HG02759 (cell line): ENCODE data around the gene PLEKHG2.
A peak's percentile ranks its signal among the peaks of the same experiment; 100 is the strongest.

Experiments used
- ATAC-seq: cut with Tn5 transposase; IDR thresholded peaks from one replicate; pipeline ENCODE4 v1.9.1; 2021; ENCODE audit warnings: mild to moderate bottlenecking, moderate library complexity; ENCODE audit not compliant: unreplicated experiment

The PLEKHG2 gene

DNA sequence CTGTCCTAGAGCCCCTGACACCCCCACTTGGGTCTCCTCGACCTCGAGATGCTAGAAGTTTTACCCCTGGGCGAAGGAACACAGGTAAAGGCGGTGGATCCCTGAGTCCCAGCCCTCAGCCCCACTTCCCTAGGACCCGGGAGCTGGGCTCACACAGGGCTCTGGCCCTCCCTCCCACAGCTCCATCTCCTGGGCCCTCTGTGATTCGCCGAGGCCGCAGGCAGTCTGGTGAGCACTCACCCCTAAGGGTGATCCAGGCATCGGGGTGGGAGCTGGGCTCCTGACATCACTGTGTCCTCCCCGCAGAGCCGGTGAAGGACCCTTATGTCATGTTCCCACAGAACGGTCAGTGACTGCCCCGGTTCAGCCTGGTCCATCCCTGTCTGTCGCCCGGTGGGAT lies 8.3 kb downstream of the PLEKHG2 start:
- ATAC-seq: no peak

DNA sequence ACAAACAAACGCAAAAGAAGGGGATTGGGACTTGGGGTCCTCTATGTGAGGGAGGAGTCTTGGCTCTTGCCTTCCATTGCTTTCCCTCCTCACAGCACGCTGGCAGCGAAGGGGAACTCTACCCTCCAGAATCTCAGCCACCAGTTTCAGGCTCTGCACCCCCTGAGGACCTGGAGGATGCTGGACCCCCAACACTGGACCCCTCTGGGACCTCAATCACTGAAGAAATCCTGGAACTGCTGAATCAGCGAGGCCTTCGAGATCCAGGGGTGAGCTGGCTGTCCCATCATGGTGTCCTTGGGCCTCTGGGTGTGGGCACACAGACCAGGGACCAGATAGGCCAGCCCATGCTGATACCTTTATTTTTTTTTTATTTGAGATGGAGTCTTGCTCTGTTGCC lies 9.6 kb downstream of the PLEKHG2 start:
- no peak for ATAC-seq

DNA sequence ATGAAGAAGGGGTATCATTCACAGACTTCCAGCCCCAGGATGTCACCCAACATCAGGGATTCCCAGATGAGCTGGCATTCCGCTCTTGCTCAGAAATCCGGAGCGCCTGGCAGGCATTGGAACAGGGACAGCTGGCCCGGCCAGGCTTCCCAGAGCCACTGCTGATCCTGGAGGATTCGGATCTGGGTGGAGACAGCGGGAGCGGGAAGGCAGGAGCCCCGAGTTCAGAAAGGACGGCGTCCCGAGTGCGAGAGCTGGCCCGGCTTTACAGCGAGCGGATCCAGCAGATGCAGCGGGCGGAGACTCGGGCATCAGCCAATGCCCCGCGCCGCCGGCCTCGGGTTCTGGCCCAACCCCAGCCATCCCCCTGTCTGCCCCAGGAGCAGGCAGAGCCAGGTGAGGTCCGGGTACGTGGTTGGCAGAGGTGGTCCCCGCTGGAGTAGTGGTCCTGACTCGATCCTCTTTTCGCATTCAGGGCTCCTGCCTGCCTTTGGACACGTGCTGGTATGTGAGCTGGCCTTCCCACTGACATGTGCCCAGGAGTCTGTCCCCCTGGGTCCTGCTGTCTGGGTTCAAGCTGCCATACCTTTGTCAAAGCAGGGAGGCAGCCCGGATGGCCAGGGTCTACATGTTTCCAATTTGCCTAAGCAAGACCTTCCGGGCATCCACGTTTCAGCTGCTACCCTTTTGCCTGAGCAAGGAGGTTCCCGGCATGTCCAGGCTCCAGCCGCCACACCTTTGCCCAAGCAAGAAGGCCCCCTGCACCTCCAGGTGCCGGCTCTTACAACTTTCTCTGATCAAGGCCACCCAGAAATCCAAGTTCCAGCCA lies 11.0 kb downstream of the PLEKHG2 start:
- no peak for ATAC-seq

DNA sequence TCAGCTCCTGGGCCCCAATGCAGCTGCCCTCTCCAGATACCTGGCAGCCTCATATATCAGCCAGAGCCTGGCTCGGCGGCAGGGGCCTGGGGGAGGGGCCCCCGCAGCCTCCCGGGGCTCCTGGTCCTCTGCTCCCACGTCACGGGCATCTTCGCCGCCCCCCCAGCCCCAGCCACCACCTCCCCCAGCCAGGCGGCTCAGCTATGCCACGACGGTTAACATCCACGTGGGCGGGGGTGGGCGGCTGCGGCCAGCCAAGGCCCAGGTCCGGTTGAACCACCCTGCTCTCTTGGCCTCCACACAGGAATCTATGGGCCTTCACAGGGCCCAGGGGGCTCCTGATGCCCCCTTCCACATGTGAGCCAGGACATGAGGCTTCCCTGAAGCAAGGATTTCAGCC lies 12.5 kb downstream of the PLEKHG2 start:
- no peak for ATAC-seq

DNA sequence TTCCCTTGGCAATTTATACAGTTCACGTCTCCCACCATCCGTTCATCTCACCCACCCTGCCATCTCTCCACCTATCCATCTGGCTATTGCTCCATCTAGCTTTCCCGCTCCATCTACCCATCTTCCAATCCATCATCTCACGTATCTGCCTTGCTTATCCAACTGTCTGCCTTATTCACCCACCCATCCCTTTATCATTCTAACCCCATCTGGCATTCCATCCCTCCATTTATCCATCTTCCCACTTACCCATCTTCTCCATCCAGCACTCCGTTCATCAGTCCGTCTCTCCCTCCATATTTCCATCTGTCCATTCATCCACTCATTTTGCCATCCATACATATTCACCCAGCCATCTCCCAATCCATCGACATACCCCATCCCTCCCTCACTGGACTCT lies 13.3 kb downstream of the PLEKHG2 start:
- no peak for ATAC-seq

DNA sequence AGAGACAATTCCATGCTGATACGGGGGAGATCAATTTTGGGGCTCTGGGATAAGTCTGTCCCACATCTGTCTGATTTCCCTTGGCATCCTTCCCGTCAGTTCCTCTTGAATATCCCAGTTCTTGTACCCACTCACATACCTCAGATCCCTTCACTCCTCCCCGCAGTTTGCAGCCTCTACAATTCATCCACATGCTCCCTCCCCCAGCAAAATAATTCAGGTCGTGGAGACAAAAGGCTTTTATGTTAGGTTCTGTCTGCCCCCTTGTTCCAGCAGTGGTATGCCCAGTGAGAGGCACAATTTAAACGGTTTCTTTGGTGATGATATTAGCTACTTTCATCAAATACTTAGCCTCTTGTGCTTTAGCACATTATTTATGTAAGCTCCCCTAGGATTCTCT lies 13.7 kb downstream of the PLEKHG2 start:
- ATAC-seq: no peak

DNA sequence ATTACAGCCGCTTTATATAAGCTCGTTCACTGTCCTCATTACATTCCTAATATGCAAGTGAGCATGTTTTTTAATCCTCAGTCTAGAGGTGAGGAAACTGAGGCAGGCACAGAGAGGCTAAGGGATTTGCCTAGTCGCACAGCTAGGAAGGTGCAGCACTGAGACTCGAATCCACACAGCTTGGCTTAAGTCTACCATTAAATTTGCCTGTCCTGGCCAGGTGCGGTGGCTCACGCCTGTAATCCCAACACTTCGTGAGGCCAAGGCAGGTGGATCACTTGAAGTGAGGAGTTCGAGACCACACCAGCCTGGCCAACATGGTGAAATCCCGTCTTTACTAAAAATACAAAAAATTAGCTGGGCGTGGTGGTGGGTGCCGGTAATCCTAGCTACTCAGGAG lies 15.2 kb downstream of the PLEKHG2 start:
- ATAC-seq: no peak

DNA sequence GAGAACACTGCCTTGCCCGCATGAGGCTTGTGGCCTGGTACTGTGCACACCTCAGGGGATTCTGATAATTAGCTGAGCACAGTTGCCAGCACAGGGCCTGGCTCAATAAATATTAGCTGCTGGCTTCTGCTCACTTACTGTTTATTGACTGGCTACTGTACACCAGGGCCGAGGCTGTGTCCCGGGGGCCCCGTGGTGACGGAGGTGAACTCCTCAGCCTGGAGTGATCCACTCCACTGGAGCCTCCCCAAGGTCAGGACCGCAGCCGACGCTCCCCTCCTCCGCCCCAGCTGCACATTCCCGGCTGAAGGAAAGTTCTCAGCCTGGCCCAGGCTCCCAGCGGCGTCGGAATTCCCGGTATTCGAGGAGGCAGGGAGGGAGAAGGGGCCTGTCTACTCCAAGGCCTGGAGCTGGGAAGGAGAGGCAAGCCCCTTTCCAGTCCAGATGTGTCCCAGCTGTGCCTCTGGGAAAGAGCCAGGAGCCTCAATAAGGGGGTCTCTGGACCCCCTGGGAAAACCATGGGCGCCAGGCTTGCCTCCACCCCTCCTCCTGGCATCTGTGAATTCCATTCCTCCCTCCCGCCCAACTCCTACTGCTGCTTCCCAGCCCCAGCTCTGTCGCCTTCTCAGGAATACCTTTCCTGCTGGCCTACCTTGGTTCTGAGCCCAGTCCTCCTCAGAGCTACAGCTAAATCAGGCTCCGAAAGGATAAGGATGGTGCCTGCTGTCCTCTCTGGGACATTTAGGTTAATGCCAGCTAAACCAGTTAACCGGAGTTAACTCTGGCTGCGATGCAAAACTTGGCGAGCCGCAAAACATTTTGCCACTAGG lies 16.0 kb downstream of the PLEKHG2 start:
- ATAC-seq: no peak

DNA sequence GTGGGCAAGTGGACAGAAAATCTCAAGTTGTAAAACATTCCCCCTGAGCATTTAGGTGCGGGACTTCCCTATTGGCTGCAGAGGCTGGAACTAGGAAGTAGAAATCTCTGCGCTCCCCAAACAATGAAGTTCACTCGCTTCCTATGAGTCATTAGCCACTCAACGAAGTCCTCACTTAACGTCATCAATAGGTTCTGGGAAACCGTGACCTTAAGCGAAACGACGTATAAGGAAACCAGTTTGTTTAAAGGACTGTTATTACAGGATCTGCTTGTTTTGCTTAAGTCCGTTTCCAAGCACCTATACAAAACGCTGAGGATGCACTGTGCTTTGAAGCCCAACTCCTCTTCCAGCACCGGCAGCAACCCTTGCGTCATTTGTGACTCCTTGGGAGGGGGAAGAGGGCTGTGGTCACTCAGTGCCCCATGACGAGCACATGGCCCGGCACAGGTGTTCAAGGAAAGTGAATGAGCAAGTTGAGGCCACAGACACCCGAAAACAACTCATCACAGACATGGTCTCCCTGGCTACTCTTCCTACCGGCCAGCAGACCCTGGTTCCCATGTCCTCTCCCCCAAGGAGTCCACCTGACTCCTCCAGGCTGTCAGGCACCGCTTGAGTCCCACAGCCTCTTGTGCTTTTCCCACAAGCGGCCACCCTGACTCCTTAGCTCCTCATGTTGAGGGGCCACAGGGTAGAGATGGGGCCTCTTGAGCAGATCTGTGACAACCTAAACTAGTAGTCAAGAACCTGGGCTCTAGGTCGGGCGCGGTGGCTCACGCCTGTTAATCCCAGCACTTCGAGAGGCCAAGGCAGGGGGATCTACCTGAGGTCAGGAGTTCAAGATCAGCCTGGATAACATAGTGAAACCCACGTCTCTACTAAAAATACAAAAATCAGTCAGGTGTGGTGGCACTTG lies 18.5 kb downstream of the PLEKHG2 start:
- ATAC-seq: no peak

DNA sequence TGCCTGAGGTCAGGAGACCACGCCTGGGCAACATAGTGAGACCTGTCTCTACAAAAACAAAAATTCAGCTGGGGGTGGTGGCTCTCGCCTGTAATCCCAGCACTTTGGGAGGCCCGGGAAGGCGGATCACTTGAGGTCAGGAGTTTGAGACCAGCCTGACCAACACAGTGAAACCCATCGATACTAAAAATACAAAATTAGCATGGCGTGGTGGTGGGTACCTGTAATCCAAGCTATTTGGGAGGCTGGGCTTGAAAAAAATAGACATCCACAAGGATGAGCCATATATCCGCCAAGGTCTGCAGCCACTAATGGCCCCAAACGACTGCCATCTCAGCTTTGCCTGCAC lies 20.2 kb downstream of the PLEKHG2 start:
- no peak for ATAC-seq

DNA sequence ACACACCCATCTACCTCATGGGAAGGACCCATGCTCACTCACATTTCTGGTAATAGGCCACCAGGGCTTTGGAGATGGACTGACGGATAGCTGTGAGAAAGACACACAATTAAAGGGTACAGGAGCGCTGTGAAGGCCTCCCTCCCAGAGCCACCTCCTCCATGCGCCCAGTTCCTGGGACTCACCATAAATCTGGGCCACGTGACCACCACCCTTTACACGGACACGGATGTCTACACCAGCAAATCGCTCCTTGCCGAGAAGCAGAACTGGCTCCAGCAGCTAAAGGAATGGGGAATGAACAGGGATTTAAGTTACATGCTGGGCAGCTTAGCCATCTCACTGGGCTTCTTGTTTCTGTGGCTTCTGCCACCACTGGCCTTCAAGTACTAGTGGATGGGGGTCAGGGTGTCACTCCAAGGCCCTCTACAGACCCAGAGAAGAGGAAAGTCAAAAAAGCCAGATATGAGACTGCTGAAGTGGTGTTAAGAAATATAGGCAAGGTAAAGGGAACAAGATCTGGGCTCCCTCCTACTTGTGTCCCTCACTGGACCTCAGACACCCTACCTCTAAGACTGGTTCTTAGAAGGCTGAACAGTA lies 21.1 kb downstream of the PLEKHG2 start:
- no peak for ATAC-seq

DNA sequence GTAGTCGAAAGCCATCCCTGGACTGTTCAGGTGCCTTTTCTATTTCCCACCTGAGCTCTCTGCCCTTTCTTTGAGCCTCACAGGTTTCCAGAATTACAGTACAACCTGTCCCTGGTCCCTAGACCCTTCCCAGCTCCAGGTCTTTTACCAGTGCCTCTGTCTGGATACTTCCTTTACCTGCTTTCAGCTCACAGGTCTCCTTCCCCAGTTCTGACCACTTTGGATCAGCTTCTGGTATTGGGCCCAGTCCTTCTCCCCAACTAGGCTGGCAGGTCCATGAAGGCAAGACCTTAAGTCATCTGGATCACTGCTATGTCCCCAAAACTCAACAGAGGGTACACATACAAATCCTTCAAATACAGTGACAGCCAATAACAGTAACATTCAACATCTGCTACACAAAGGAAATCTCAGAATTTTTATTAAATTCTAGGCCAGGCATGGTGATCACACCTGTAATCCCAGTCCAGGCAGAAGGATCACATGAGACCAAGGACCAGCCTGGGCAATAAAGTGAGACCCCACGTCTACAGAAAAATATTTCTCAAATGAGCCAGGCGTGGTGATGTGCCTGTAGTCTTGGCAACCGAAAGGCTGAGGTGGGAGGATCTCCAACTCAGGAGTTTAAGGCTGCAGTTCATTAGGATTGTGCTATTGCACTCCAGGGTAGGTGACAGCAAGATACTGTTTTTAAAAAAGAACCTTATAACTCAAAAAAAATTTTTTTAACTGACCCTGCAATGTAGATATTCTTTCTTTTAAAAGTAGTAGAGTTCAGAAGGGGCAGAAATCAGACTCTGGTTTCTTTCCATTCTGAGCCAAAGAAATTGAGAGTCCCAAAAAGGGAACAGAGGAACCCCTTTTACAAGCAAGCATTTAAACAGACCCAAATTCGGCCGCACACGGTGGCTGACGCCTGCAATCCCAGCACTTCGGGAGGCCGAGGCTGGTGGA lies 21.9 kb downstream of the PLEKHG2 start:
- no peak for ATAC-seq

DNA sequence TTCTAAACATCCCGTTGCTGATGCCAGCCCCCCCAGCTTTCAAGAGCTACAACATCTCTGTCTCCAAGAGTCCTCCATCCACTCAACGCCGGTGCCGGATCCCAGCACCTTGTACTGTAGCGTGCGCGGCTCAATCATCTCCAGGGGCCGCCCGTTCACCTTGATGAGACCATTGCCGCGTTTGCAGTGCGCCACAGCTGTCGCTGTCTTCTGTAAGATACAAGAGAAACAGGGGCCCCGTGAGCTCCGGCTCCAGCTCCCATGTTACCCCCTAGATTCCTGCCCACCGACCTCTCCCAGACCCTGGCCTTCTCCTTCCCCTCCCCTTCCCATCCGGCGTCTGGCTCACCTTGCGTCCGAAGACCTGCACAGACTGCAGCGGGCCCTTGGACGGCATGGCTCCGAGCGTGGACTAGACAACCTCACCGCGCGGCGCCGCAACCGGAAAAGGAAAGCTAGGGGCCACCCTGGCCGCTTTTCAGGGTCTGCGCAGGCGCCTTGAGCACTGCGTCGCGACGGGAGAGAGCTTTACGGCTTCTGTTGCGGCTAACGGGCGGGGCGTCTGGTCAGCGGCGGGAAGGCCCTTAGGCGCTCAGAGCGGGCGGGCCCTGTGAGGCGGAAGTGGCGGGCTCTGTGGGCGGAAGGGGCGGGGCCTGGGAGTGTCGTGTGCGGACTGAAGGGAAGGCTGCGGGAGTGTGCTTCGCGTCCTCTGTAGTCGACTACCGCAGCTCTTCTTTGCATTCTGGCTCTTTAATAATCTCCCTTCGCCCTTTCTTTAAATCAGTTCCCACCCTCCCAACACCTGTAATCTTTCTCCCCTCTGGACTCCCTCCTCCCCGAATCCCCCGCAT lies 23.3 kb downstream of the PLEKHG2 start, which contains the start of gene RPS16:
Gene RPS16 (minus strand): TSS at position 451 of the 851 bp plus-strand sequence. CDS start 54 bp downstream, at position 397.
- ATAC-seq: peak; percentile 87

DNA sequence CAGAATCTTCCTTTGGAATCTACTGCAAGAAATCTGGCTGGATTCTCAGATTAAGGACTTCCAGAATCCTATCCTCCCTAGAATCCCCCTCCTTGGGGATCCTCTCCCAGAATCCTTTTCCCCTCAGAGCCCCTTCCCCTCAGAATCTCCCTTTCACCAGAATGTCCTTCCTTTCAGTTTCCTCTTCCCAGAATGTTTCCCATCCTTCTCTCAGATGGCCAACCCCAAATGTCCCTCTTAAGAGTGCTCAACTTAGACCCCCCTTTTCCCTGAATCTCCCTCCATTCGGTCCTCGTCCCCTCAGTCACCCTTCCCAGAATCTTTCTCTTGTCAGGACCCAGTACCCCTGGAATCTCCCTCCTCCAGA lies 23.9 kb downstream of the PLEKHG2 start:
- no peak for ATAC-seq

DNA sequence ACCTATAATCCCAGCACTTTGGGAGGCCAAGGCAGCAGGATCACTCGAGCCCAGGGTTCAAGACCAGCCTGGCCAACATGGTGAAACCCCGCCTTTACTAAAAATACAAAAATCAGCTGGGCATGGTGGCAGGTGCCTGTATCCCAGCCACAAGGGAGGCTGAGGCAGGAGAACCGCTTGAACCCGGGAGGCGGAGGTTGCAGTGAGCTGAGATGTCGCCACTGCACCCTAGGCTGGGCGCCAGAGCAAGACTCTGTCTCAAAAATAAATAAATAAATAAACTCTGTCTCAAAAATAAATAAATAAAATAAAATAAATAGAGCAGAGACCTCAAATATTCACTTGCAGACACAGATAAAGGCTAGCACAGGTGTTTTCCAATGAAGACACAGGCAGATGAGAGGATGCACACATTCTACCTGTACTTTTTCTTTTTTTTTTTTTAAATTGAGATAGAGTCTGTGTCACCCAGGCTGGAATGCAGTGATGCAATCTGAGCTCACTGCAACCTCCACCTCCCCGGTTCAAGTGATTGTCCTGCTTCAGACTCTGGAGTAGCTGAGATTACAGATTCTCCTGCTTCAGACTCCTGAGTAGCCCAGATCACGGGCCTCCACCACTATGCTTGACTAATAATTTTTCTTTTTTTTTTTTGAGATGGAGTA lies 25.9 kb downstream of the PLEKHG2 start:
- ATAC-seq: no peak

DNA sequence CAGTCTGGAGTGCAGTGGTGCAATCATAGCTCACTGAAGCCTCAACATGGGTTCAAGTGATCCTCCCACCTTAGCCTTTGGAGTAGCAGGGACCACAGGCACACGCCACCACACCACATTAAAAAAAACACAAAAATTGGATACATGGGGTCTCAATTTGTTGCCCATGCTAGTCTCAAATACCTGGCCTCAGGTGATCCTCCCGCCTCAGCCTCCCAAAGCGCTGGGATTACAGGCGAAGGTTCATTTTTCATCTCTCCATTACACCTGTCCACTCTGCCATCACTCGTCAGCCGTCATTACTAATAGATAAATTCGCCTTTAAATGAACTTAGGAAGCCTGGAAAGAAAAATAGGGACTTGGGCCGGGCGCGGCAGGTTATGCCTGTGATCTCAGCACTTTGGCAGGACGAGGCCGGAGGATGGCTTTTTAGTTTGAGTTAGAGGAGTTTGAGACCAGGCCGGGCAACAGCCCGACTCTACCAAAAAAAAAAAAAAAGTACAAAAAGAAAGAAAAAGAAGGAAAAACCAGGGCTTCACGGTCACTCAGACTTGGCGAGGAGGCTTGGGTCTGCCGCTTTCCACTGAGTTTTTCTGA lies 32.2 kb downstream of the PLEKHG2 start:
- ATAC-seq: no peak

DNA sequence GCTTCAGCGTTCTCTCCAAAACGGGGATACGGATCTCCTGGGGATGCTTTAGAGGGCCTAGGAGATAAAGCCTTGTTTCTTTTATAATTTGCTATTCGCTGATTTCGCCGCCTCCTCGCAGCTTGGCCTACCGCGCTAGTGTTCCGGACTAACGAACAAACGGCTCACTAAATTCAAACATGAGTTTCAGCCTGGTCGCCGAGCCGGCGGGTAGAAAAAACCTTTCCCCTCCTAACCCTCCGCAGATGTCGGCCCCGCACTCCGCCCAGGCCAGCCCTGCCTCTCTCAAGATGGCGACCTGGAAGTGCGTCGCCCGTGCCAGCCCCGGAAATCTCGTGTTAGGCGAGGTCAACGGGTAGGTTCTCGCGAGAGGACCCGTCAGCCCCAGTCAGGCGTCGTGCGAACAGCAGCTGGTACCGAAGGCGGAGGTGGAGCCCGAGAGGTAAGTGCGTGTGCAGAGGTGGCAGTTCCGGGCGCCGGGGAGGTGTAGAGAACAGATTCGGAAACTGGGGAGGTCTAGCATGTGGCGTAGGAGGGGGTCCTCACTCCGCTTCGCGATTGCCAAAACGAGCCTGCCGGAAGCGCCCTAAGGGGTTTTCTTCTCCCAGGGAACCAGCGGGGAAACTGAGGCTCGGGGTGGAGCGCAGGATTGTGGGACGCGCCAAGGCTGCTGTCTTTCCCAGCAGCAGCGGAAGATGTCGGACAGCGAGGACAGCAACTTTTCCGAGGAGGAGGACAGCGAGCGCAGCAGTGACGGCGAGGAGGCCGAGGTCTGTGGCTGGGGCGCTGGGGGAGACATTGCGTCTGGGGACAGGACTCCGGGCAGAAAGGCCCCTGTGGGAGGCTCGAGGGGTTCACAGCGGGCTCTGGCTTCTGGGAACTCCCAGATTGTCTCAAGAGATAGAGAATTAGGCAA lies 33.0 kb downstream of the PLEKHG2 start, which contains the start of gene SUPT5H:
Gene SUPT5H (plus strand): TSS at position 387 of the 916 bp plus-strand sequence. CDS start 309 bp downstream, at position 696.
- peak; percentile 92 for ATAC-seq
